SU-DHL-6 (cell line): ENCODE results near the gene TMEM38B.

Experiments
- H2AFZ ChIP-seq: fragments of 200-600 bp; sonication (generic); 2 replicates; pipeline ENCODE4 v1.6.1; 2014; ENCODE audit warnings: low read depth, mild to moderate bottlenecking, moderate library complexity, mixed read lengths, antibody characterized with exemption, low read length; ENCODE audit not compliant: severe bottlenecking
- H3F3A ChIP-seq: fragments of 200-600 bp; shearing (Covaris generic); 2 replicates; pipeline ENCODE4 v1.6.0; 2016; ENCODE audit warnings: antibody characterized with exemption, mild to moderate bottlenecking; ENCODE audit not compliant: insufficient read depth
- H3K27ac ChIP-seq: fragments of 200-600 bp; sonication (generic); 2 replicates; pipeline ENCODE4 v1.5.1; 2016; ENCODE audit warnings: low read depth, mild to moderate bottlenecking, low read length, moderate library complexity, mixed read lengths
- H3K27me3 ChIP-seq: fragments of 200-600 bp; sonication (generic), shearing (Covaris generic); 2 replicates; pipeline ENCODE4 v1.6.0; 2014; ENCODE audit warnings: mild to moderate bottlenecking, low read length
- H3K36me3 ChIP-seq: fragments of 200-600 bp; sonication (generic); 2 replicates; pipeline ENCODE4 v1.6.1; 2014; ENCODE audit warnings: mild to moderate bottlenecking, low read length, mixed read lengths
- H3K4me2 ChIP-seq: fragments of 300-600, 200-600 bp; shearing (Covaris generic), sonication (generic); 2 replicates; pipeline ENCODE4 v1.6.0; 2014; ENCODE audit warnings: low read length, low read depth, mild to moderate bottlenecking; ENCODE audit not compliant: poor library complexity, severe bottlenecking
- H3K4me3 ChIP-seq: fragments of 200-600 bp; sonication (generic); 2 replicates; pipeline ENCODE4 v1.5.1; 2014; ENCODE audit warnings: antibody characterized with exemption, low read length, mild to moderate bottlenecking, mixed read lengths; ENCODE audit not compliant: insufficient read depth, poor library complexity, severe bottlenecking
- H3K79me2 ChIP-seq: fragments of 200-600 bp; sonication (generic); 2 replicates; pipeline ENCODE4 v1.6.1; 2014; ENCODE audit warnings: mild to moderate bottlenecking, low read length, moderate library complexity; ENCODE audit not compliant: insufficient read depth
- H3K9ac ChIP-seq: fragments of 200-600 bp; sonication (generic); 2 replicates; pipeline ENCODE4 v1.7.0; 2014; ENCODE audit warnings: mild to moderate bottlenecking, low read length
- H3K9me2 ChIP-seq: fragments of 200-600 bp; sonication (generic); replicated peaks from 2 replicates; pipeline ENCODE4 v1.6.1; 2014; ENCODE audit warnings: low read length; ENCODE audit not compliant: insufficient read depth
- H3K9me3 ChIP-seq: fragments of 200-600 bp; sonication (generic); 2 replicates; pipeline ENCODE4 v1.6.1; 2014; ENCODE audit warnings: low read length, mixed read lengths; ENCODE audit not compliant: insufficient read depth
- H4K20me1 ChIP-seq: fragments of 200-600 bp; sonication (generic); 2 replicates; pipeline ENCODE4 v1.6.1; 2014; ENCODE audit warnings: low read depth, mild to moderate bottlenecking, antibody characterized with exemption, low read length, moderate library complexity, mixed read lengths
- EZH2phosphoT487 ChIP-seq: fragments of 200-600 bp; sonication (generic), shearing (Covaris generic); conservative IDR thresholded peaks from 2 replicates; pipeline ENCODE4 v1.6.1; 2018; ENCODE audit warnings: mild to moderate bottlenecking, antibody characterized with exemption, low read length, moderate library complexity, mixed read lengths
- TF ChIP-seq, protein P1 (sequence below): fragments of 200-600 bp; sonication (generic); IDR thresholded peaks from one replicate; pipeline ENCODE4 v1.5.1; 2017; ENCODE audit warnings: antibody characterized with exemption, mild to moderate bottlenecking, low read length, moderate library complexity; ENCODE audit not compliant: insufficient read depth, poor library complexity, severe bottlenecking

Gene TMEM38B

DNA sequence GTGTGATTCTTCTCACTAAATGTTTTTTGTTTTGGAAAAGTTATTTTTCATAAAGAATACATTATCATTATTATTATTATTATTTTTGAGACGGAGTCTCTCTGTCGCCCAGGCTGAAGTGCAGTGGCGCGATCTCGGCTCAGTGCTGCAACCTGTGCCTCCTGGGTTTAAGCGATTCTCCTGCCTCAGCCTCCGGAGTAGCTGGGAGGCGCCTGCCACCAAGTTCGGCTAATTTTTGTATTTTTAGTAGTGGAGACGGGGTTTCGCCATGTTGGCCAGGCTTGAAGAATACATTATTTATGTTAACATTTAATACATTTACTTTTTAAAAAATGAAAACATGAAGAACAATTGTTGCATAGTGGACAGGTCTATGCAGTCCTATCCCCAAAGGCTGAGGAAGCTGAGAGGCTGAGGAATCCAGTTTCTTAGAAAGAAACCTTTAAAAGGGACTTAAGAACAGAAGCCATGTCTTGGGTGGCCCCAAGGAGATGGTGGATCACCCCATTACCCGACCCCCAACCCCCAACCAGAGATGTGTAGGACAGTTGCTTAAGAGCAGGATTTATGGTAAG lies 2.0 kb downstream of the TMEM38B start:
- 0 out of 2 replicates have a peak, but pooled peaks cover 14% of the 10 kb centered on the region for H4K20me1 ChIP-seq
- no peak overlapping the region for H3K4me3 ChIP-seq
- H3K27me3 ChIP-seq: no peaks in the 10 kb centered on the region
- peak overlapping the region; percentile 87 for H3K4me2 ChIP-seq
- H3K79me2 ChIP-seq: peaks cover 52% of the 10 kb centered on the region
- H3K27ac ChIP-seq: no peak overlapping the region
- H3F3A ChIP-seq: no peaks in the 10 kb centered on the region
- H3K9me3 ChIP-seq: no peaks in the 10 kb centered on the region
- no peaks in the 10 kb centered on the region for H3K9me2 ChIP-seq
- no peak overlapping the region for H2AFZ ChIP-seq
- no peaks in the 10 kb centered on the region for H3K36me3 ChIP-seq
- no peak overlapping the region for H3K9ac ChIP-seq
- TF ChIP-seq EZH2phosphoT487: no peak
- TF ChIP-seq, protein P1, sequence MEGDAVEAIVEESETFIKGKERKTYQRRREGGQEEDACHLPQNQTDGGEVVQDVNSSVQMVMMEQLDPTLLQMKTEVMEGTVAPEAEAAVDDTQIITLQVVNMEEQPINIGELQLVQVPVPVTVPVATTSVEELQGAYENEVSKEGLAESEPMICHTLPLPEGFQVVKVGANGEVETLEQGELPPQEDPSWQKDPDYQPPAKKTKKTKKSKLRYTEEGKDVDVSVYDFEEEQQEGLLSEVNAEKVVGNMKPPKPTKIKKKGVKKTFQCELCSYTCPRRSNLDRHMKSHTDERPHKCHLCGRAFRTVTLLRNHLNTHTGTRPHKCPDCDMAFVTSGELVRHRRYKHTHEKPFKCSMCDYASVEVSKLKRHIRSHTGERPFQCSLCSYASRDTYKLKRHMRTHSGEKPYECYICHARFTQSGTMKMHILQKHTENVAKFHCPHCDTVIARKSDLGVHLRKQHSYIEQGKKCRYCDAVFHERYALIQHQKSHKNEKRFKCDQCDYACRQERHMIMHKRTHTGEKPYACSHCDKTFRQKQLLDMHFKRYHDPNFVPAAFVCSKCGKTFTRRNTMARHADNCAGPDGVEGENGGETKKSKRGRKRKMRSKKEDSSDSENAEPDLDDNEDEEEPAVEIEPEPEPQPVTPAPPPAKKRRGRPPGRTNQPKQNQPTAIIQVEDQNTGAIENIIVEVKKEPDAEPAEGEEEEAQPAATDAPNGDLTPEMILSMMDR: no peak

- H3F3A ChIP-seq: no peaks in the 10 kb centered on the region
- 0 out of 2 replicates have a peak, but pooled peaks cover 5% of the 10 kb centered on the region for H3K36me3 ChIP-seq
- no peaks in the 10 kb centered on the region for H3K27me3 ChIP-seq
- no peak overlapping the region for H2AFZ ChIP-seq
- H3K9me2 ChIP-seq: no peaks in the 10 kb centered on the region
- peaks cover 68% of the 10 kb centered on the region for H3K79me2 ChIP-seq
- no peaks in the 10 kb centered on the region for H3K9me3 ChIP-seq
- no peak overlapping the region for H3K4me2 ChIP-seq
- no peak overlapping the region for H3K27ac ChIP-seq
- no peak overlapping the region for H3K4me3 ChIP-seq
- H3K9ac ChIP-seq: no peak overlapping the region
- TF ChIP-seq, protein P1: no peak
- no peak for TF ChIP-seq EZH2phosphoT487
- 0 out of 2 replicates have a peak, but pooled peaks cover 14% of the 10 kb centered on the region for H4K20me1 ChIP-seq
Measured at GRCh38 chr9:105697871-105698270, 3.5 kb downstream of the TMEM38B start.

DNA sequence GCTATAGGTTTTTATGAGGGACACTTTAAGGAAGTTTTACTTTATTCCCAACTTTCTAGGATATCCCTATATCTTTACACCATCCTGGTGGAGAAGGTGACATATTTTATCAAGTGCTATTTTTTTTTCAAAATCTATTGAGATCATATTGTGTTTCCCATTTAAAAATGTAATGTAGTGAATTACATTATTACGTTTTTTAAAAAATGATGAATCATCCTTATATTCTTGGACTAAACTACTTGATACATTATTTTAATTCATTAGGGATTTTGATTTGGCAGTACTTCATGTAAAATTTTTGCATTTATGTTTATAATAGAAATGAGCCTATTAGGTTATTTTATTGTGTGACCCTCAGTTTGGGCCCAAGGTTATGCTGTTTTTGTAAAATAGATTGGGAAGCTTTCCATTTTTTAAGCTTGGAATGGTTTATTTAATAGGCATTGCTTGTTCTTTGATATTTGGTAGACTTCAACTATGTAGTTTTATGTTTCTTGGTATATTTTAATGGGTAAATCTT lies 4.1 kb downstream of the TMEM38B start:
- H3K4me3 ChIP-seq: no peak overlapping the region
- no peaks in the 10 kb centered on the region for H3K9me3 ChIP-seq
- H3K79me2 ChIP-seq: peaks cover 70% of the 10 kb centered on the region
- H2AFZ ChIP-seq: no peak overlapping the region
- H3K27me3 ChIP-seq: no peaks in the 10 kb centered on the region
- H3K36me3 ChIP-seq: 0 out of 2 replicates have a peak, but pooled peaks cover 6% of the 10 kb centered on the region
- no peak overlapping the region for H3K27ac ChIP-seq
- H3K9me2 ChIP-seq: no peaks in the 10 kb centered on the region
- TF ChIP-seq, protein P1: no peak
- TF ChIP-seq EZH2phosphoT487: no peak
- no peak overlapping the region for H3K4me2 ChIP-seq
- H3F3A ChIP-seq: no peaks in the 10 kb centered on the region
- 0 out of 2 replicates have a peak, but pooled peaks cover 14% of the 10 kb centered on the region for H4K20me1 ChIP-seq
- H3K9ac ChIP-seq: no peak overlapping the region
